SU-DHL-6 (cell line): ENCODE data around the gene RAP1GDS1.

Source experiments
- CTCF ChIP-seq: fragments of 200-600 bp; sonication (generic); IDR thresholded peaks from one replicate; pipeline ENCODE4 v1.5.1; 2017; ENCODE audit warnings: antibody characterized with exemption, mild to moderate bottlenecking, low read length, moderate library complexity; ENCODE audit not compliant: insufficient read depth, poor library complexity, severe bottlenecking
- EZH2phosphoT487 ChIP-seq: fragments of 200-600 bp; sonication (generic), shearing (Covaris generic); conservative IDR thresholded peaks from 2 replicates; pipeline ENCODE4 v1.6.1; 2018; ENCODE audit warnings: mild to moderate bottlenecking, antibody characterized with exemption, low read length, moderate library complexity, mixed read lengths

GRCh38 chr4:98470831-98471230 is 209.6 kb downstream of the RAP1GDS1 start:
- TF ChIP-seq CTCF (no peak), EZH2phosphoT487 (no peak)
